Type B pancreatic cell (in vitro differentiated cells): ENCODE data around the gene PRTFDC1. TPM values are rescaled to one million over a fixed set of nuclear protein-coding genes. Genes with fewer than 3 reads are reported as not detected.

Source experiments
- DNase-seq: peaks from one replicate; pipeline ENCODE4 v3.0.0; 2021; ENCODE audit warnings: mixed read lengths; ENCODE audit not compliant: unreplicated experiment; ENCODE audit errors: extremely low spot score
- H3K27ac Mint-ChIP-seq: 2 replicates; pipeline ENCODE4 v1.8.0; 2021; ENCODE audit warnings: mild to moderate bottlenecking, mixed read lengths
- H3K27me3 Mint-ChIP-seq: 2 replicates; pipeline ENCODE4 v1.8.0; 2021; ENCODE audit warnings: mixed read lengths
- H3K36me3 Mint-ChIP-seq: 2 replicates; pipeline ENCODE4 v1.8.0; 2021; ENCODE audit warnings: mixed read lengths
- H3K4me1 Mint-ChIP-seq: one replicate; pipeline ENCODE4 v1.8.0; 2021; ENCODE audit warnings: mixed read lengths; ENCODE audit not compliant: unreplicated experiment
- H3K4me3 Mint-ChIP-seq: 2 replicates; pipeline ENCODE4 v1.8.0; 2021; ENCODE audit warnings: mild to moderate bottlenecking, mixed read lengths
- H3K9me3 Mint-ChIP-seq: 2 replicates; pipeline ENCODE4 v1.8.0; 2021; ENCODE audit warnings: mixed read lengths
- CTCF ChIP-seq: fragments of 200-600 bp; sonication (generic); conservative IDR thresholded peaks from 2 replicates; pipeline ENCODE4 v1.5.0; 2021; ENCODE audit warnings: antibody characterized with exemption, mild to moderate bottlenecking
- total RNA-seq: library from RNA; stranded (reverse); gene quantifications from 2 replicates; pipeline ENCODE4 v1.2.1, GENCODE V29; 2021; ENCODE audit warnings: low replicate concordance

Gene PRTFDC1
- total RNA-seq, 1 donor from 2014 or later: 22.9 TPM

- no peak for TF ChIP-seq CTCF
- Mint-ChIP-seq H3K4me1 (peaks cover 4% of the 10 kb centered on the region), H3K36me3 (no peaks in the 10 kb centered on the region), H3K4me3 (no peak overlapping the region), H3K9me3 (no peaks in the 10 kb centered on the region), H3K27ac (no peak overlapping the region), H3K27me3 (no peaks in the 10 kb centered on the region)
- no peak for DNase-seq
Measured at GRCh38 chr10:24821986-24822385, 130.4 kb downstream of the PRTFDC1 start.

GRCh38 chr10:24816868-24817396, 135.5 kb downstream of the PRTFDC1 start:
- no peaks in the 10 kb centered on the region for H3K36me3 Mint-ChIP-seq
- no peak for TF ChIP-seq CTCF
- no peak for DNase-seq
- no peak overlapping the region for H3K27ac Mint-ChIP-seq
- no peaks in the 10 kb centered on the region for H3K27me3 Mint-ChIP-seq
- no peaks in the 10 kb centered on the region for H3K4me1 Mint-ChIP-seq
- H3K9me3 Mint-ChIP-seq: no peaks in the 10 kb centered on the region
- H3K4me3 Mint-ChIP-seq: no peak overlapping the region

DNA sequence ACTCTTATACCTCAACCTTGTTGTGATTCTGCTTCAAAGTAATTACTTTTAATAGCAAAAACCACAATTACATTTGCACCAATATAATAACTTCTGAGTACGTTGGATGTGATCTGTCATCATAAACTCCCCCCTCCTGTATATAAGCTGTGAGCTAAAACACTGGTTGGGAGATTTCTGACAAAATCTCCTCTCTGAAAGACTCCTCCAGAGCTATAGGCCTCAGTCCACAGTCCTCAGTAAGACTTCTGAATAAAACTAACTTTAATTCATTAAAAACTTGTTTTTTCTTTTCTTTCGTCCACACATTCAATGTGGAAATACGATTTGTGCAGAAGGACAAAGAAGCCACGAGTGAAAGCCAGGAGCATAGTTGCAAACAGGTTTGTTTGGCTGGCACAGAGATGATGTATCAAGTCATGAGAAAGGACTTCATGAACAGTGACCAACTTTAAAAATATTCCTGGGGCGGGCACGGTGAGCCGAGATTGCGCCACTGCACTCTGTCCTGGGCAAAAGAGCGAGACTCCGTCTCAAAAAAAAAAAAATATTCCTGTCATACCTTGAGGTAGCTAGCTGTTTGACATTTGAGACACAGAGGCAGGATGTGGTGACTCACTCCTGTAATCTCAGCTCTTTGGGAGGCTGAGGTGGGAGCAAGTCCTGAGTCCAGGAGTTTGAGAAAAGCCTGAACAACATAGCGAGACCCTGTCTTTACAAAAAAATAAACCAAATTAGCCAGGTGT, 137.7 kb downstream of the PRTFDC1 start:
- H3K27ac Mint-ChIP-seq: no peak overlapping the region
- TF ChIP-seq CTCF: no peak
- no peak overlapping the region for H3K4me3 Mint-ChIP-seq
- no peak for DNase-seq
- H3K9me3 Mint-ChIP-seq: no peaks in the 10 kb centered on the region
- H3K36me3 Mint-ChIP-seq: no peaks in the 10 kb centered on the region
- no peaks in the 10 kb centered on the region for H3K4me1 Mint-ChIP-seq
- H3K27me3 Mint-ChIP-seq: no peaks in the 10 kb centered on the region

GRCh38 chr10:24813856-24814255, 138.6 kb downstream of the PRTFDC1 start:
- H3K27me3 Mint-ChIP-seq: no peaks in the 10 kb centered on the region
- H3K27ac Mint-ChIP-seq: no peak overlapping the region
- H3K4me3 Mint-ChIP-seq: no peak overlapping the region
- TF ChIP-seq CTCF: no peak
- no peaks in the 10 kb centered on the region for H3K36me3 Mint-ChIP-seq
- H3K4me1 Mint-ChIP-seq: no peaks in the 10 kb centered on the region
- no peaks in the 10 kb centered on the region for H3K9me3 Mint-ChIP-seq
- DNase-seq: no peak

GRCh38 chr10:24806262-24806661, 146.1 kb downstream of the PRTFDC1 start:
- TF ChIP-seq CTCF: no peak
- DNase-seq: no peak
- Mint-ChIP-seq H3K4me1 (no peaks in the 10 kb centered on the region), H3K9me3 (no peaks in the 10 kb centered on the region), H3K27ac (no peak overlapping the region), H3K4me3 (no peak overlapping the region), H3K36me3 (no peaks in the 10 kb centered on the region), H3K27me3 (no peaks in the 10 kb centered on the region)
